ENCODE data around the gene MTCL1. TPM values are rescaled to one million over a fixed set of nuclear protein-coding genes. Genes with fewer than 3 reads are reported as not detected.

Gene MTCL1
- total RNA-seq, 1 experiment from 2014 or later = 11.6 TPM

- no TSS peak for BruUV-seq (replicated peaks)
- ChIA-PET POLR2A (no interaction called here), CTCF (no interaction called here)
- intact Hi-C loops (cut with micrococcal nuclease) = no loop called here
- TF ChIP-seq CTCF (IDR thresholded peaks at IDR 0.05; ENCODE audit: unreplicated experiment) = no peak
- no peak overlapping the region for H3K27ac Mint-ChIP-seq (ENCODE audit: low read depth, unreplicated experiment)
- peaks cover 9% of the 10 kb centered on the region for H3K4me1 Mint-ChIP-seq (ENCODE audit: insufficient read depth, unreplicated experiment)
- H3K4me3 Mint-ChIP-seq (ENCODE audit: unreplicated experiment) = no peak overlapping the region
- H3K9me3 Mint-ChIP-seq (ENCODE audit: unreplicated experiment) = no peaks in the 10 kb centered on the region
- H3K36me3 Mint-ChIP-seq (ENCODE audit: insufficient read depth, unreplicated experiment) = no peaks in the 10 kb centered on the region
- DNase-seq (ENCODE audit: unreplicated experiment) = no peak
- H3K27me3 Mint-ChIP-seq (ENCODE audit: insufficient read depth, unreplicated experiment) = no peaks in the 10 kb centered on the region
Measured at GRCh38 chr18:8826971-8827370, 121.6 kb downstream of the MTCL1 start.

GRCh38 chr18:8828300-8828699 is 122.9 kb downstream of the MTCL1 start:
- H3K4me1 Mint-ChIP-seq (ENCODE audit: insufficient read depth, unreplicated experiment) = peaks cover 9% of the 10 kb centered on the region
- DNase-seq (ENCODE audit: unreplicated experiment) = no peak
- CTCF ChIA-PET = no interaction called here
- no peak for TF ChIP-seq CTCF (IDR thresholded peaks at IDR 0.05; ENCODE audit: unreplicated experiment)
- H3K27ac Mint-ChIP-seq (ENCODE audit: low read depth, unreplicated experiment) = no peak overlapping the region
- H3K36me3 Mint-ChIP-seq (ENCODE audit: insufficient read depth, unreplicated experiment) = no peaks in the 10 kb centered on the region
- H3K9me3 Mint-ChIP-seq (ENCODE audit: unreplicated experiment) = no peaks in the 10 kb centered on the region
- no peak overlapping the region for H3K4me3 Mint-ChIP-seq (ENCODE audit: unreplicated experiment)
- no TSS peak for BruUV-seq (replicated peaks)
- intact Hi-C loops (cut with micrococcal nuclease) = no loop called here
- H3K27me3 Mint-ChIP-seq (ENCODE audit: insufficient read depth, unreplicated experiment) = no peaks in the 10 kb centered on the region
- POLR2A ChIA-PET = no interaction called here

- H3K9me3 Mint-ChIP-seq (ENCODE audit: unreplicated experiment) = no peaks in the 10 kb centered on the region
- H3K27me3 Mint-ChIP-seq (ENCODE audit: insufficient read depth, unreplicated experiment) = no peaks in the 10 kb centered on the region
- H3K27ac Mint-ChIP-seq (ENCODE audit: low read depth, unreplicated experiment) = no peak overlapping the region
- ChIA-PET CTCF (no interaction called here), POLR2A (no interaction called here)
- BruUV-seq (replicated peaks) = no TSS peak
- no peaks in the 10 kb centered on the region for H3K36me3 Mint-ChIP-seq (ENCODE audit: insufficient read depth, unreplicated experiment)
- intact Hi-C loops (cut with micrococcal nuclease) = no loop called here
- peak; percentile 44 for DNase-seq (ENCODE audit: unreplicated experiment)
- no peak for TF ChIP-seq CTCF (IDR thresholded peaks at IDR 0.05; ENCODE audit: unreplicated experiment)
- H3K4me1 Mint-ChIP-seq (ENCODE audit: insufficient read depth, unreplicated experiment) = peaks cover 9% of the 10 kb centered on the region
- no peak overlapping the region for H3K4me3 Mint-ChIP-seq (ENCODE audit: unreplicated experiment)
Measured at GRCh38 chr18:8828798-8829197, 123.4 kb downstream of the MTCL1 start.

GRCh38 chr18:8830067-8831060 is 125.0 kb downstream of the MTCL1 start:
- ChIA-PET POLR2A (interaction anchor here (0.6 to 1.8 kb wide), 6 partner anchors 13 to 329 kb away, joined by 3 to 10 read pairs (median 5); no protein-coding TSS in a partner anchor), CTCF (interaction anchor here (0.6 to 2.1 kb wide), 6 partner anchors 11 to 152 kb away, joined by 3 to 7 read pairs (median 3); no protein-coding TSS in a partner anchor)
- DNase-seq (ENCODE audit: unreplicated experiment) = no peak
- H3K4me1 Mint-ChIP-seq (ENCODE audit: insufficient read depth, unreplicated experiment) = peaks cover 10% of the 10 kb centered on the region
- H3K36me3 Mint-ChIP-seq (ENCODE audit: insufficient read depth, unreplicated experiment) = no peaks in the 10 kb centered on the region
- BruUV-seq (replicated peaks) = no TSS peak
- no peak overlapping the region for H3K27ac Mint-ChIP-seq (ENCODE audit: low read depth, unreplicated experiment)
- intact Hi-C loops (cut with micrococcal nuclease) = no loop called here
- H3K27me3 Mint-ChIP-seq (ENCODE audit: insufficient read depth, unreplicated experiment) = no peaks in the 10 kb centered on the region
- H3K4me3 Mint-ChIP-seq (ENCODE audit: unreplicated experiment) = no peak overlapping the region
- no peaks in the 10 kb centered on the region for H3K9me3 Mint-ChIP-seq (ENCODE audit: unreplicated experiment)
- no peak for TF ChIP-seq CTCF (IDR thresholded peaks at IDR 0.05; ENCODE audit: unreplicated experiment)
